Chondrocyte (in vitro differentiated cells): ENCODE measurements around the gene COL19A1. TPM values are rescaled to one million over a fixed set of nuclear protein-coding genes. Genes with fewer than 3 reads are reported as not detected.

Experiments used
- DNase-seq: peaks from one replicate; pipeline ENCODE4 v3.0.0; 2021; ENCODE audit warnings: mixed read lengths, low spot score
- H3K27ac Mint-ChIP-seq: one replicate; pipeline ENCODE4 v1.8.0; 2021; ENCODE audit warnings: mild to moderate bottlenecking, moderate library complexity, mixed read lengths; ENCODE audit not compliant: unreplicated experiment
- H3K27me3 Mint-ChIP-seq: 2 replicates; pipeline ENCODE4 v1.8.0; 2021; ENCODE audit warnings: low read depth, mixed read lengths
- H3K36me3 Mint-ChIP-seq: 2 replicates; pipeline ENCODE4 v1.8.0; 2021; ENCODE audit warnings: low read depth, mixed read lengths
- H3K4me1 Mint-ChIP-seq: 2 replicates; pipeline ENCODE4 v1.8.0; 2021; ENCODE audit warnings: low read depth, mild to moderate bottlenecking, mixed read lengths
- H3K4me3 Mint-ChIP-seq: one replicate; pipeline ENCODE4 v1.8.0; 2021; ENCODE audit warnings: mild to moderate bottlenecking, moderate library complexity, mixed read lengths; ENCODE audit not compliant: unreplicated experiment
- H3K9me3 Mint-ChIP-seq: 2 replicates; pipeline ENCODE4 v1.8.0; 2021; ENCODE audit warnings: low read depth, mixed read lengths
- total RNA-seq: library from RNA; stranded (reverse); gene quantifications from 3 replicates; pipeline ENCODE4 v1.2.1, GENCODE V29; 2021
- TF ChIP-seq, protein P1 (sequence below): fragments of 200-600 bp; sonication (generic); IDR thresholded peaks from 2 replicates; pipeline ENCODE4 v1.5.0; 2021; ENCODE audit warnings: antibody characterized with exemption, mild to moderate bottlenecking, moderate library complexity

COL19A1 gene
- total RNA-seq, 1 donor from 2014 or later, result 2.0 TPM

- H3K36me3 Mint-ChIP-seq, result peaks cover 1% of the 10 kb centered on the region
- H3K27ac Mint-ChIP-seq, result no peak overlapping the region
- H3K9me3 Mint-ChIP-seq, result no peaks in the 10 kb centered on the region
- H3K27me3 Mint-ChIP-seq, result peaks cover 22% of the 10 kb centered on the region
- TF ChIP-seq, protein P1, sequence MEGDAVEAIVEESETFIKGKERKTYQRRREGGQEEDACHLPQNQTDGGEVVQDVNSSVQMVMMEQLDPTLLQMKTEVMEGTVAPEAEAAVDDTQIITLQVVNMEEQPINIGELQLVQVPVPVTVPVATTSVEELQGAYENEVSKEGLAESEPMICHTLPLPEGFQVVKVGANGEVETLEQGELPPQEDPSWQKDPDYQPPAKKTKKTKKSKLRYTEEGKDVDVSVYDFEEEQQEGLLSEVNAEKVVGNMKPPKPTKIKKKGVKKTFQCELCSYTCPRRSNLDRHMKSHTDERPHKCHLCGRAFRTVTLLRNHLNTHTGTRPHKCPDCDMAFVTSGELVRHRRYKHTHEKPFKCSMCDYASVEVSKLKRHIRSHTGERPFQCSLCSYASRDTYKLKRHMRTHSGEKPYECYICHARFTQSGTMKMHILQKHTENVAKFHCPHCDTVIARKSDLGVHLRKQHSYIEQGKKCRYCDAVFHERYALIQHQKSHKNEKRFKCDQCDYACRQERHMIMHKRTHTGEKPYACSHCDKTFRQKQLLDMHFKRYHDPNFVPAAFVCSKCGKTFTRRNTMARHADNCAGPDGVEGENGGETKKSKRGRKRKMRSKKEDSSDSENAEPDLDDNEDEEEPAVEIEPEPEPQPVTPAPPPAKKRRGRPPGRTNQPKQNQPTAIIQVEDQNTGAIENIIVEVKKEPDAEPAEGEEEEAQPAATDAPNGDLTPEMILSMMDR, result peak; percentile 85
- peaks cover 6% of the 10 kb centered on the region for H3K4me1 Mint-ChIP-seq
- DNase-seq, result no peak
- peak overlapping the region; percentile 60 for H3K4me3 Mint-ChIP-seq
These were observed 300.0 kb downstream of the COL19A1 start for GRCh38 chr6:70166088-70166958.

GRCh38 chr6:70168681-70169377 lies 302.5 kb downstream of the COL19A1 start:
- peaks cover 22% of the 10 kb centered on the region for H3K27me3 Mint-ChIP-seq
- H3K9me3 Mint-ChIP-seq, result no peaks in the 10 kb centered on the region
- no peak overlapping the region for H3K27ac Mint-ChIP-seq
- no peak overlapping the region for H3K4me3 Mint-ChIP-seq
- no peak for DNase-seq
- TF ChIP-seq, protein P1, result no peak
- H3K36me3 Mint-ChIP-seq, result no peaks in the 10 kb centered on the region
- H3K4me1 Mint-ChIP-seq, result peaks cover 6% of the 10 kb centered on the region

- Mint-ChIP-seq H3K4me3 (no peak overlapping the region), H3K36me3 (no peaks in the 10 kb centered on the region), H3K27ac (no peak overlapping the region), H3K4me1 (peaks cover 3% of the 10 kb centered on the region), H3K9me3 (no peaks in the 10 kb centered on the region), H3K27me3 (peaks cover 16% of the 10 kb centered on the region)
- no peak for DNase-seq
- TF ChIP-seq, protein P1, result no peak
These were observed 304.9 kb downstream of the COL19A1 start for GRCh38 chr6:70171236-70171635.

- no peak overlapping the region for H3K27ac Mint-ChIP-seq
- no peak for DNase-seq
- peaks cover 7% of the 10 kb centered on the region for H3K27me3 Mint-ChIP-seq
- TF ChIP-seq, protein P1, result no peak
- no peaks in the 10 kb centered on the region for H3K9me3 Mint-ChIP-seq
- H3K4me3 Mint-ChIP-seq, result no peak overlapping the region
- no peaks in the 10 kb centered on the region for H3K4me1 Mint-ChIP-seq
- H3K36me3 Mint-ChIP-seq, result no peaks in the 10 kb centered on the region
These were observed 305.9 kb downstream of the COL19A1 start for GRCh38 chr6:70172252-70172651.

DNA sequence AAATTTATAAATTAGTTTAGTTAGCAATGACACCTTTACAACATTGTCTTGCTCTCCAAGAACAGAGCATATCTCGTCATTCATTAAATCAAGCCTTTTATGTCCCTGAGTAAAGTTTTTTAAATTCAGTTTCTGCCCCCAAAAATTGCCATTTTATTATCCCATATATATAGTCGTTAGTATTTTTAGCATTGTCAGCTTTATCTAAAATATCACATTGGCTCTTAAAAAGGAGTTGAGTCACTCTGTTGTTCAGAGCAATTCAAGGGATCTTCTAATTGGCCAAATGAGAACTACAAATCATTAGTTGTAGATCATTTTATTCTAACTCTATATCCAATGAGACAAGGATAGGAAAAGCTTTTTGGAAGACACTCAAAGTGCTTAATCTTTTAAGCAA lies 309.4 kb downstream of the COL19A1 start:
- no peak overlapping the region for H3K27ac Mint-ChIP-seq
- H3K27me3 Mint-ChIP-seq, result no peaks in the 10 kb centered on the region
- TF ChIP-seq, protein P1, result no peak
- no peaks in the 10 kb centered on the region for H3K36me3 Mint-ChIP-seq
- H3K9me3 Mint-ChIP-seq, result peaks cover 2% of the 10 kb centered on the region
- no peaks in the 10 kb centered on the region for H3K4me1 Mint-ChIP-seq
- no peak for DNase-seq
- no peak overlapping the region for H3K4me3 Mint-ChIP-seq
